NCI-H2029 (cell line): ENCODE data around the gene TNNI2.

Experiments
- DNase-seq: peaks from one replicate; lab custom pipeline; 2025; lab: John Stamatoyannopoulos, UW

Gene TNNI2

DNA sequence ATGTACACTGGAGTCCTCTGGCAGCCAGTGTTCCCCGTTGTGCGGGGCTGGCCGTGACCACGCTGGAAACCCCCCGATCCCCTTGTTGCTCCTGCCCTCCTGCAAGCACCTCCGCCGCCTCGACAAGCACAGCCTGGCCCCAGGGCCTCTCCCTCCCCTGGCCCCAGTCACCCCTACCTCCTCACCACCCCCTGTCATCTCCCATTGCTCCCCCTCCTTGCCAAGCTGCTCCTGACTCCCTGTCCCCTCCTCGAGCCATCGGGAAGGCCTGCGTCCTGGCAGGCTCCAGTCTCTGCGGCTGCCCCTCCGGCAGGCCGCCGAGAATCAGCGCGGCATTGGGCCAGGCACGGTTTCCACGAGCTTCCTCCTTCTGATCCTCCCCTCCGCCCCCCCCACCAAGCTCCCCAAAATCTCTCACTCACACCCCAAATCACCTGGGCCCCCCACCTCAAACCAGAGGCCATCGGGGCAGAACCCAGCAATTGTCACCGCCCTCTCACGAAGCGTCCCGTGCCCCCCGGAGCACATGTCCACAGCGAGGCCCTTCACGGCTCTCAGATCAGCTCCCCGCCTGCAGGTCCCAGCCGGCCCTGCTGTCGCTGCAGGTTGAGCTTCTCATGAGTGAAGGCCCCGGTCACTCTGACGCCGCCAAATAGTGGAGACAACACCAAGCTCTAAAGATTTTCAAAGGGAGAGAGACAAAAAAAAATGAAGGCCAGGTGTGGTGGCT is 8.4 kb downstream of the TNNI2 start:
- no peak for DNase-seq

DNA sequence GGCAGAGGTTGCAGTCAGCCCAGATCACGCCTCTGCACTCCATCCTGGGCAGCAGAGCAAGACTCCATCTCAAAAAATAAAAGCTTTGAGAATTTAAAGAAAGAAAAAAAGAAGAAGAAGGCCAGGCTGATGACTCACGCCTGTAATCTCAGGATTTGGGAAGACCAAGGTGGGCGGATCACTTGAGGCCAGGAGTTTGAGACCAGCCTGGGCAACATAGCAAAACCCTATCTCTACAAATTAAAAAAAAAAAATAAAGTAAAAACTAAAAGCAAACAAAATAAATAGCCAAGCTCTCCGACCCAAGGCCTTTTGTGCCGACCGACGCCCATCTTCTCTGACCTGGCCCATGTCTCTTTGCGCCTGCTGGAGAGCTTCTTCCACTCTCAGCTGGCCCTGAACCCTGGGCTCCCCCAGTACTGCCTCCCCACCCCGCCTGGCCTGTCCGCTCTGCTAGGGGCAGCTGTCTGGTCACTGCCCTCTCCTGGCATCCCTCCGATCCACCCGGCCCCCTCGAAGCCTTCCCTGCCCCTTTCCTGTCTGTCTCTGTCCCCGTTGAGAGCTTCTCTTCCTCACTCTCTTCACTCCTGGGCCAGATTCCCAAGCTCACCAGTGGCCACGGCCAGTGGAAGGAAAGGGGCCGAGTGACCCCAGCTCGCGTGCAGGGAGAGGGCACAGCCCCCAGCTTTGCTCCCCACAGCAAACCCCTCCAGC is 9.3 kb downstream of the TNNI2 start:
- no peak for DNase-seq

DNA sequence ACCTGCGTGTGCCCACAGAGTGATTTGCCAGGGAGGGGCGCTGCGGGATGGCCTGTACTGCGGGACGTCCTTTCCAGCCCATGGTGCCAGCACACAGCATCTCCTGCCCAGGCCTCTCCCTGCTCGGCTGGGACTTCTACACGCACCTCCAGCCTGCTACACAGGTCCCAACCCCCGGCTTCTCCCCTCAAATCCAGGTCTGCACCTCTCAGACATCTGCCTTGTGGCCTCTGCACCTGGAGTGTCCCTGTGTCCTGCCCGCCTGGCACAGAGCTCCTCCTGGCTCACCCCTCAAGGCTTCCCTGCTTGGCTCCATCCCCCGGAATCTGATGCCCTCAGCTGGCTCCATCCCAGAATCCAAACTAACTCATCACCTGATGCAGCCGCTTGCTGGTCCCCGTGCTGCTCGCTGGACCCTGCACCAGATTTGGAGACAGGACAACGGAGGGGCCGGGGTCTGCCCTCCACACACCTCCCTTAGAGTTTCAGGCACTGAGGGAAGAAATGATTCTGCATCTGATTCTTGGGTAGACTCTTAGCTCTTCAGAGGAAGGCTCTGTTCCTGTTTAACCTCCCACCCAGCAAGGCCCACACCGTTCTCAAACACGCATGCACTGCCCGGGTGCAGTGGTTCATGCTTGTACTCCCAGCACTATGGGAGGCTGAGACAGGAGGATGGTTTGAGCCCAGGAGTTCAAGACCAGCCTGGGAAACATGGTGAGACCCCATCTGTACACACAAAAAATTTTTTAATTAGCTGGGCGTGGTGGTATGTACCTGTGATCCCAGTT is 10.1 kb downstream of the TNNI2 start:
- no peak for DNase-seq

DNA sequence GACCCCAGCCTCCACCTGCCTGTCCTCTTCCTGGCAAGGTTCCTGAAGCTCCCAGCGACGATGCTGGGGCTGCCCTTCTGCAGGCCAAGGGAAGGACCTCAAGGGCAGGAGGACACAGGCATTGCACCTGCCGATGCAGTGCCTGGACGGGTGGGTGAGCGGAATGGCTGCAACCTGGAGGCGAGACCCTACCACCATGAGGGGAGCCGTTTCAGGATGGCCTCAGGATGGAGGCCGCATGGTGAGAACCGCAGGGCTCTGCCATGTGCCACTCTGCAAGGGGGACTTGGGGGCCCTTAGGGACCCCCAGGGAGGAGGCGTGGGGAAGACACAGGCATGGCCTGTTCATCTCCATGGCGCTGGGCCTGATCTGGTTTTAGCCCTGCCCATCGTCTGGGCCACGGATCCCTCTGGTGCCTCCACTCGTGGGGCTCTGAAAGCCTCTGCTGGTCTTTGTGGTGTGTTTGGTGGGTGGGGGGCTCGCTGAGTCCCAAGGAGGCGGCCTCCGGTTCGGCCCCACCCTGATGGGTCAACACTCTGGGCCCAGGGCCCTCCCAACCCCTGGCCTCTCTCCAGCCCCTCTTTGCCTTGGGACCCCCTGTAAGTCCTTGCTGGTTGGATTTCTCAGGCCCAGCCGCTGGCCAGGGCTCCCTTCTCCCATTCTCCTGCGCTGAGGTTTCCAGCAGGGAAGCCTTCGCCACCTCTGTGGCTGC is 12.8 kb downstream of the TNNI2 start:
- DNase-seq, result no peak

DNA sequence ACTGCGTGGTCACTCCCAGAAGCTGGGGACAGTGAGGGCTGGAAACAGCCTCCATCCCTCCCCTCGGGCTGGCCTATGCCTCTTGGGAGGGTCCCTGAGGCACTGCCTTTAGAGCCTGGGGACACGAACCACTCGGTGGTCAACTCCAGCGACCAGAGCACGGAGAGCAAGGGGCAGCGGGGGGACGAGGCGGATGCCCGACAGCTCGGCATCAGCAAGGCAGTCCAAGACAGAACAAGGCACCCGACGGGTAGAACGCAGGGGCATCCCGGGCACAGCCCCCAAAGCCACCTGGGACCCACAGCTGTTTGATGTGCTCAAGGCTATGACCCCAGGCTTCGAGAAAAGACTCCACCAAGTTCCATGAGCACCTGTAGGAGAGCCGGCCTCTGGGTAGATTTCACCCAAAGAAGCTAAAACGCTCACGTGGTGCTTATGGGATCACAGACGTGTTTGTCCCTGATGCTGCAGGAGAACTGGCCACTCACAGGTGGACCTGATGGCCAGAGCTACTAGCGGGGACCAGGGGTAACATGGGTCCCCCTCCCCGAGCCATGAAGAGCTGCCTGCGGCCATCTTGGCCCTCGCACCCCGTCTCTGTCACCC is 13.6 kb downstream of the TNNI2 start:
- no peak for DNase-seq

DNA sequence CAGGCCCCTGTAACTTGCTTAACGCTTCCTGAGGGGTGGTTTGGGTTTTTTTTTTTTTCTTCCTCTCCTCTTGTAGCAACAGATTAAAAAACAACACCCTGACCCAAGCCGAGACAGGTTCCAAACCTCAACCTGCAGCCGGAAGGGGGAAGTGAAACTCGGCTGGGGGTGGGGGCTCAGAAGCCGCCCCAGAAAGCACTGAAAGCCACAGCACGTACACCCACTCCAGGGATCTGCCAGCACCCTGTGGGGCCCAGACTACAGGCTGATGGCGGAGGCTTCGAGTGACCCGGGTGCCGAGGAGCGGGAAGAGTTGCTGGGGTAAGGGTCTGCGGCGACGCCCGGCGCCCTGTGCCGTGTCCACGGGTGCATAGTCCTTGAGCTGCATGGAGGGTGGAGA is 14.1 kb downstream of the TNNI2 start, which contains the start of gene LSP1:
TSS of gene LSP1 (plus strand) at position 208 of the 400 bp plus-strand sequence. CDS start at position 269, 61 bp downstream.
- DNase-seq, result no peak

DNA sequence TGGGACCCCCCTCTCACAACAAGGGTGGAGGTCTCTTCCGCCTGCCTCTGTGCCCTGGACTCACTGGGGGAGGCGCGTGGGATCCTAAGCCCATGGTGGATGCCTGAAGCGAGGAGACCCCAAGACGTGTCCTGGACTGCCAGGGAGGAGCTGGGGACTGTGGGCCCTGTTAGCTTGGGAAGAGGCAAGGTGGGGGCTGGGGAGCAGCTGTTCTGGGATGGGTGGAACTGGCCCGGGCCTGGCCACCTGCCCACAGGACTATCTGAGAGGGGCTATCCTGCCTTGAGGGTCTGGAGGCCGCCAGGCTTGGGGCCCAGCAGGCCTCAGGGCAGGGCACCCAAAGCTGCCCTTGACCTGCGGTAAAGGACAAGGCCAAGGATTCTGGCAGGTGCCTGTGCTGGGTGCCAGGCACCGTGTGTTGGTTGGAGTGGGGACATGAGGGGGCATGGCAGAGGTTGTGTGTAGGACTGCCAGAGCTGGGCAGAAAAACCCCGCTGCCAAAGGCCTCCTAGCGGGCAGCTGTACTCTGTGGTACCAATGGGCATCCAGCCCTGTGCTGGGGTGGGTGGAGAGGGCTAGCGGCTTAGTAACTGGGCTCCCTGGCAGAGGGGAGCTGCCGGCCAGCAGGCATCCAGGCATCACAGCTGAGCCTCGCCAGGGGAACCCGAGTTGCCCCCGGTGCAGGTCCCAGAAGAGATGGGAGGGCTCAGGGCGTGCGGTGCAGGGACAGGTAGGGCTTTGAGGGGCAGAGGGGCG is 14.8 kb downstream of the TNNI2 start:
- no peak for DNase-seq

DNA sequence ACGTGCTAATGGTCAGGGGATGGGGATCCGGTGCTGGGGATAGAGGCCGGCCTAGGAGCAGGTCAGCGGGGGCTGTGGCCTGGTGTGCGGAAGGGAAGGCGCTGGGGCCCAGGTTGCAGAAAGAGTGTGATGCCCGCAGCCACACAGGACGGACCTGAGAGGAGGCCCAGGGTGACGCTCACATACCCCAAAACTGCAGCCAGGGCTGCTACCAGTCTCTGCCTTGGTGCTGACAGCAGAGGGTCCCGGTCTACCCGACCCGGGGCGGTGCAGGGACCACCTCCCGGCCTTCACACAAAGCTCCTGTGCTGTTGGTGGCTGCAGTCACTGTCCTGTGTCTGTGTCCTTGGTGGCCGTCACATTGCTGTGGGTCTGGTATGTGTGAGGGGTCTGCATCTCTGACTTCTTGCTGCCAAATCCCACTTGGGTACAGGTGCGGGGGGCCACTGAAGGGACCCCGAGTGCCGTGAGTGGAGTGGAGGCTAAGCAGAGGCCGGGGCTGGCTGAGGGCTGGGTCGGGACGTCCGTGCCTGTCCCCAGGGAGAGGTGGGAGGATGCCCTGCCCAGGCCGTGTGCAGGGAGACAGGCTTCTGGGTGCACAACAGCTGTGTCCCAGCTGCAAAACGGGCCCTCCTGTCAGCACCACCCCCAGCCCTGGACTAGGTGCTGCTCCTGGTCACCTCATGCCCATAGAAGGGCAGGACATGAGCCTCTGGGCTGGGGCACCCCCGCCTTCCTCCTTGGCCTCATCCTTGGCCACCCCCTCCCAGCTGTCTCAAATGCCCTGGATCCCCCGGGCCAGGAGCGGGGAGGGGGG is 15.6 kb downstream of the TNNI2 start:
- no peak for DNase-seq

DNA sequence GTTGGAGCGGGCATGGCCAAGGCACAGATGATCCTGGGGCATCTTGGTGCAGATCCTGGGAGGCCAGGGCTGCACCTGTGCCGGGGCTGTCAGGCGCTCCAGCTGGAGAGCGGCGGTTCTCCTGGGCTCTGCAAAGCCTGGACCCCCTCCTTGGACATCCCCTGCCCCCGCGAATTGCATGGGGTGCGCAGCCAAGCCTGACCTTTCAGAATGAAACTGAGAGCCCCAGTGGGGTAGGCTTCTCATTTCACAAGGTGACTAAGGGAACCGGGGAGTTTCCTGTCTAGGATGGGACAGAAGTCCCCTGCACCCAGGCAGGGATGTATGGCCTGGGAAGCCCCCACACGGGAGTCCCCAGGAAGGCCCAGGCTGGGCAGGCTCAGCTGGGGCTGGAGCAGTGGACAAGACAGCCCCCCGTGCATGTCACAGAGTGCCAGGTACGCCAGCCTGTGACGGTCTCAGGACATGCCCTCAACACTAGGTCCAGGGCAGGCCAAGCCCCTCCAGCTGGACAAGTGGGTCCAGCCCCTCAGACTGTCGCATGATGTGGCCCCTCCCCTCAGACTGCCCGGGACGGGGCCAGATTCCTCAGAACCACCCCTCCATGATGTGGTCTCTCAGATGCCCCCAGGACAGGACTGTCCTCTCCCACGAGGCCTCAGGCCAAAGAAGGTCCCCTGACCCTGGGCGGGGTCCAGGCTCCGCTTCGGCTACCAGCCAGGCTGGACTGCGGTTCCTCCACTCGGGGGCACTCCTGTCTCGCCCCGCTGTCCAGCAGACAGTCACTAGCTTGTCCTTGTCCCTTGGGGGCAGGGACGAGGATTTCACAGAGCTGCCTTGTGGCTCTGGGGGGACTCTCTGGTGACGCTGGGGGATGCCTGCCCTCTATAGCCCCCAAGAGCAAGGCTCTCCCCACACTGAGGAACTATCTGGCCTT is 16.4 kb downstream of the TNNI2 start:
- DNase-seq, result no peak

DNA sequence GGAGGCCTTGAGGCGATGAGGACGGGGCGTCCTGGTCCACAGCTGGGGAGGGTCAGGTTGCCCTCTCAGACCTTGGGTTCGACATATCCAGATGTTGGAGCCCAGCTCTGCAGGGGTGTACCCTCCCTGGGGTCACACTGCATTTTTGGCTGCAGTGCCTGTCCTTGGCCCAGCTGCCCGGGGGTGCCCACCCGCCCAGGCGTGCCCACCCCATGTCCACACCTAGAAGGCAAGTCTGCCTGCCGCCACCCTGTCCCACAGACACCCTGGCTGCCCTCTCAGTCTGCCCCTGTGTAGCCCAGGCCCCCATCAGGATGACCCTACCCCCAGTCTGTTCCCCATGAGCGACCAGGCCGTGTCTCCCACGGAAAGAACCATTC is 17.1 kb downstream of the TNNI2 start:
- DNase-seq, result no peak

DNA sequence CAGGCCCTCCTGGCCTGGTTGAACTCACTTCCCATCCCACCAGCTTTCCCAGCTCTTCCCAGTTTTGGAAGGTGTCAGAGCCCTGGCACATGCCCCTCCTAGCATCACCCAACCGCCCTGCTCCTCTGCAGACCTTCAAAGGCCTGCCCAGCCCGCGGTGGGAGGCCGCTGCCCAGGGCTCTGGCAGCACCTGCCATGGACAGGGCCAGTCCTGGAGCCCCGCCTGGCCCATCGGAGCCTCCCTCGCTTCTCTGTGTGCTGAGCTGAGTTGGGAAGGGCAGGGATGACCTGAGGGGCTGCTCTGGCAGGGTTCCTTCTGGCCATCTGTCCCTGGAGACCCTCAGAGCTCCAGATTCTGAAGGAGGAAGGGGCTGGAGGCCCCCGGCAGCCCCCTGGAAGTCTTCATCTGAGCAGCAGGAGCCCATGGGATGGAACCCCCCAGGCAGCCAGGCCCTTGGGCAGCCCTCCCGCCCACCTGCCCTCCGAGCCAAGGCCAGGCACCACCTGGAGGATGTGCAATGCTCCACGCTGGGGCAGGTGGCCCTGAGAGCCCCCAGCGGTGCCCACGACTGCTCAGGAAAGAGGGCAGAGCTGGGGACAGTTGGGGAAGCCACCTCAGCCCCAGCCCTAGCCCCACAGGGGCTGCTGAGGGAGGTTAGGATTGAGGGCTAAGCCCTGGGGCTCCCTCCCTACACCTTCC is 17.7 kb downstream of the TNNI2 start:
- no peak for DNase-seq

DNA sequence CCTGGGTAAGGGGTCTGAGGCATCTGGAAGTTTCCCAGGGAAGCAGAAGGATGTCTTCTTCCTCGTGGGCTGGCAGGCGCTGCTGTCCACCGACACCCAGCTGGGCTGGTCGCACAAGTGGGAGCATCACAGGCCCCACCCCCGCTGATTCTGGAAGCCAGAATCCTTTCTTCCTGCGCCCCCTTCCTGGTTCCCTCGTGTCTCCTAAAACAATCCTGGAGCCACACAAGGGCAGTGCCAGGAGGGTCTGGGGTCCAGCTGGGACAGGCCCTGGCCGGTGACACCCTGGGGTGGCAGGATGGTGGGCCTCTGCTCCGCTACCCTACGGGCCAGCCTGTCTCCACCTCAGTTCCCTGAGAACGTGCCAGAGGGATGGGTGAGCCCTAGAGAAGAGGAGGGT is 18.3 kb downstream of the TNNI2 start:
- DNase-seq, result no peak

DNA sequence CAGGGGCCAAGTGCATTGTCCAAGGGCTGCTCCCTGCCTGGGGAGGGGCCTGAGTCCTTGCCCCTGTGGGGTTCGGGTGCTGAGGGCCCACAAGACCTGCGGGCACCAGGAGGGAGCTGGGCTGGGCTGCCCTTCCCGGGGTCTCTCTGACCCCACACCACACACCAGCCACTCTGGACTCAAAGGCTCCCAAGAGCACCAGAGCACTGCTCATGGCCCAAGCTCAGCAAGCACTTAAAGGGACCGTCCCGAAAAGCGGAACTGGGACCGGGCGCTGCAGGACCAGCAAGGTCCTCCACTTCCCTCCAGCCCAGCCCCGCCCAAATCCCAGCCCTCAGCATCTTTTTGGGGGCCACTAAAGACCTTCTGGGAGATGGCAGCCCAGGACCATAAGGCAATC is 19.4 kb downstream of the TNNI2 start:
- DNase-seq, result no peak

DNA sequence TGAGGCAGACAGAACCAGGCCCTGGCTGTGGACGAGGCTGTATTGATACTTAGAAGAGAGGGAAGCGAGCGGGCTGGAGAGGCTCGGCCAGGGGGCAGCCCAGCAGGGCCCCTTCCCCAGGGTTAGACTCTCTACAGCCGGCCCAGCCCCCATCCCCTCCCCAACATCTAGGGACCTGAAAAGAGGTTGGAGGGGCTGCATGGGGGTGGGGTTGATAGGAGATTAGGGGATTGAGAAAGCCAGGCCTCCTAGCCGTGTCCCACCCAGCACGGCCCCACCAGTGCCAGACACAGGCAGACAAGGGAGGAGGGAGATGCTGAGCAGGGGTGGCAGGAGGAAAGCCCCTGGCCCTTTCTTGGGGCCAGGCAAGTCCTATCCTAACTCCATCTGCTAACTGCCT is 19.8 kb downstream of the TNNI2 start:
- no peak for DNase-seq

DNA sequence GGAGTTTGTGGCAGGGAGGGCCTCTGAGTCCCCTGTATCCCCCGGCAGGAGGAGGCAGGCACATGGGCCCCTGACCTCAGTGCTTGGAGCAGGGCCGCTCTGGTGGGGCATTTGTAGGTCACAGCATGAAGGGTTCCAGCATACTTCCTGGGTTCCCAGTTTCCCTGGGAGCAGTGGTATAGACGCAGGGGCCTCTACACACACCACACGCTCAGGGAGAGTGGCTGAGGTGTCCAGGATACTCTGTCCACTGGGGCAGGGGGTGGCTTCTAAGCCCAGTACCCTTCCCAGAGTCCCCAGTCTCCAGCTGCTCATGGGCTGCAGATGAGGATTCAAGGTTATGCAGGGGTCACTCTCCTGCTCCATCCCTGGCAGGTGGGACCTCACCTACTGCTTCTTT is 20.2 kb downstream of the TNNI2 start:
- no peak for DNase-seq

DNA sequence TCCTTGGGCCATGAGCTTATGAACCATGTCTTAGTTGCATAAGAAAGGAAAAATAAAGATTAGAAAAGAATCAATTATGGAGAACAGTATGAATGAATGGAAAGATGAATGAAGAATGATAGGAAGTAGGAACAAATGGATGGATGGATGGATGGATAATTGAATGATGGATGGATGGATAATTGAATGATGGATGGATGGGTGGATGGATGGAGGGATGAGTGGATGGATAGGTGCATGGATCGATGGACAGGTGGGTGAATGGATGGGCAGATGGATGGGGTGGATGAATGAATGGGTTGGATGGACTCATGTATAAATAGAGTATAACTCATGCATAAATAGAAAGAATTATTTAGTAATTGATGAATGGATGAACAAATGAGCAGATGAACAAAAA is 21.3 kb downstream of the TNNI2 start:
- no peak for DNase-seq

DNA sequence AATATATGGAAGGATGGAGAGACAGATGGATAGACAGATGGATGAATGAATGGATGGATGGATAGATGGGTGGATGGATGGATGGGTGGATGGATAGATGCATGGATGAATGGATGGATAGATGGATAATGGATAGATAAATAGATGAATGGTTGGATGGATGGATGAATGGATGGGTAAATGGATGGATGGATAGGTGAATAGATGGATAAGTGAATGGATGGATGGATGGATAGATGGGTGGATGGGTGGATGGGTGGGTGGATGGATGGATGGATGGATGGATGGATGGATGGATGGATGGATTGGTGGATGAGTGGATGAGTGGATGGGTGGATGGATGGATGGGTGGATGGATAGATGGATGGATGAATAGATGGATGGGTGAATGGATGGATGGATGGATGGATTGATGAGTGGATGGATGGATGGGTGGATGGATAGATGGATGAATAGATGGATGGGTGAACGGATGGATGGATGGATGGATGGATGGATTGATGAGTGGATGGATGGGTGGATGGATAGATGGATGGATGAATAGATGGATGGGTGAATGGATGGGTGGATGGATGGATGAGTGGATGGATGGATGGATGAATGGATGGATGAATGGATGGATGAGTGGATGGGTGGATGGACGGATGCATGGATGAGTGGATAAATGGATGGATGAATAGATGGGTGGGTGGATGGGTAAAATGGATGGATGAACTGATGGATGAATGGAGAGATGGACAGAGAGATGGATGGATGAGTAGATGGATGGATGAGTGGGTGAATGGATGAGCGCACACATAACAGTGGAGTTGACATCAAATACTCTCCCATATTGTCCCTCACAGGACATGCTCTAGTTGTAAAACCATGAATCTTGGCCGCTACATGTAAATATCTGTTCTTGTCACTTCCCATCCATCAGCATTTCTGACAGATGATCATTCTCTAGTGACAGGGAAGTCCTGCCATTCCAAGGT is 22.9 kb downstream of the TNNI2 start:
- no peak for DNase-seq
